RWPE1 (cell line): Measurements from ENCODE around the gene CFAP61.

Source experiments
- CTCF ChIA-PET: fragments of 350-600 bp; sonication (Branson Sonifier 250); formaldehyde crosslinking; extraction: SDS; loops from one replicate; lab custom pipeline; 2021; lab: Yijun Ruan, JAX
- POLR2A ChIA-PET: fragments of 400-600 bp; formaldehyde crosslinking; extraction: SDS; loops from one replicate; lab custom pipeline; 2020; ENCODE audit warnings: antibody characterized with exemption; ENCODE audit not compliant: low non-redundant PET; lab: Yijun Ruan, JAX
- DNase-seq: peaks from one replicate; pipeline ENCODE4 v3.0.0; 2012; ENCODE audit warnings: low spot score
- H3K27ac ChIP-seq: fragments of 450-650 bp; 2 replicates; pipeline ENCODE4 v1.5.1; 2017
- TF ChIP-seq, protein P1 (sequence below): fragments of 450-650 bp; conservative IDR thresholded peaks from 2 replicates; pipeline ENCODE4 v1.5.1; 2017; ENCODE audit warnings: low read depth, mild to moderate bottlenecking

The CFAP61 gene

DNA sequence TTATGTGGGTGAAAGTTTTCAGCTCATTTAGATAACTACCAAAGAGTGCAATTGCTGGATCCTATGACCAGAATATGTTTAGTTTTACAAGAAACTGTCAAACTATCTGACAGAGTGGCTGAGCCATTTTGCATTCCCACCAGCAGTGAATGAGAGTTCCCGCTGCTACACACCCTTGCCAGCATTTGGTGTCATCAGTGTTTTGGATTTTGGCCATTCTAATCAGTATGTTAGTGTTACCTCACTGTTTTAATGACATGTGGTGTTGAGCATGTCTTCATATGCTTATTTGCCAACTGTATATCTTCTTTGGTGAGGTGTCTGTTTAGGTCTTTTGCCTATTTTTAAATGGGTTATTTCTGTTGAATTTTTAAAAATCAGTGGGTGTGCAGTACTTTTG, 120.9 kb downstream of the CFAP61 start:
- POLR2A ChIA-PET = no interaction called here
- H3K27ac ChIP-seq = no peak overlapping the region
- CTCF ChIA-PET = no interaction called here
- TF ChIP-seq, protein P1, sequence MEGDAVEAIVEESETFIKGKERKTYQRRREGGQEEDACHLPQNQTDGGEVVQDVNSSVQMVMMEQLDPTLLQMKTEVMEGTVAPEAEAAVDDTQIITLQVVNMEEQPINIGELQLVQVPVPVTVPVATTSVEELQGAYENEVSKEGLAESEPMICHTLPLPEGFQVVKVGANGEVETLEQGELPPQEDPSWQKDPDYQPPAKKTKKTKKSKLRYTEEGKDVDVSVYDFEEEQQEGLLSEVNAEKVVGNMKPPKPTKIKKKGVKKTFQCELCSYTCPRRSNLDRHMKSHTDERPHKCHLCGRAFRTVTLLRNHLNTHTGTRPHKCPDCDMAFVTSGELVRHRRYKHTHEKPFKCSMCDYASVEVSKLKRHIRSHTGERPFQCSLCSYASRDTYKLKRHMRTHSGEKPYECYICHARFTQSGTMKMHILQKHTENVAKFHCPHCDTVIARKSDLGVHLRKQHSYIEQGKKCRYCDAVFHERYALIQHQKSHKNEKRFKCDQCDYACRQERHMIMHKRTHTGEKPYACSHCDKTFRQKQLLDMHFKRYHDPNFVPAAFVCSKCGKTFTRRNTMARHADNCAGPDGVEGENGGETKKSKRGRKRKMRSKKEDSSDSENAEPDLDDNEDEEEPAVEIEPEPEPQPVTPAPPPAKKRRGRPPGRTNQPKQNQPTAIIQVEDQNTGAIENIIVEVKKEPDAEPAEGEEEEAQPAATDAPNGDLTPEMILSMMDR = no peak
- no peak for DNase-seq

DNA sequence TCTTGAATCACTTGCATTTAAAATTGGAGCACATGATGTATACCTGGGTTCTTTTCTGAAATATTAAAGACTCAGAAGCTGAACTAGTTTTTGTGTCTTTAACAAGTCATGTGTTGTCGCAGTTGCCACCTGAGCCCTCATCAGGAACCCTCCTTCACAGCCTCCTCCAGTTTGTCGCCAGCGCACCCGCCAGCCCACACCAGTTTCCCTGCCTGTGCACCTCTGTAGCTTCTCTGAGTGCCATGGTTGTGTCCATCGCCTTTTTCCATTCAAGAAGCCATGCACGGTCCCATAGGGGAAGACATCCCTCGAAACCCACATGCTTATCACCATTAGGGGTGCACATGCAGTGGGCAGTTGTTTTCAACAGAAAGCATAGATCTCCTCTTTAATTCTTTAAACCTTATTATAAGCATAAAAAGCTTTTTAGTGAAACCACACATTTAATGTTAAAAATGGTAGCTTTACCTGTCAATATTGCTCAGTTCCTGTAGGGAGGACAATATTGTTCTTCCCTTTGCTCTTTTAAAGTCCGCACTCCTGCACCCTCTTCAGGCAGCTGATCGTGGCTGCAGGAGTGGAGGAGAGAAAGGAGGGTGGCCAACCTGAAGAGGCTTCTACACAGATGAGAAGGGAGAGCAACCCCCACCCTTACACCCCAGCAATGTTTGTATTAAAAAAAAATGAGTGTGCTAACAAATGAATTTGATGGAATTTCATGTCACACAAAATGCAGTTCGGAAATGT, 121.9 kb downstream of the CFAP61 start:
- POLR2A ChIA-PET = no interaction called here
- CTCF ChIA-PET = no interaction called here
- TF ChIP-seq, protein P1 = no peak
- no peak for DNase-seq
- no peak overlapping the region for H3K27ac ChIP-seq

GRCh38 chr20:20181322-20181721, 129.0 kb downstream of the CFAP61 start:
- DNase-seq = no peak
- CTCF ChIA-PET = no interaction called here
- POLR2A ChIA-PET = no interaction called here
- no peak overlapping the region for H3K27ac ChIP-seq
- TF ChIP-seq, protein P1 = no peak

DNA sequence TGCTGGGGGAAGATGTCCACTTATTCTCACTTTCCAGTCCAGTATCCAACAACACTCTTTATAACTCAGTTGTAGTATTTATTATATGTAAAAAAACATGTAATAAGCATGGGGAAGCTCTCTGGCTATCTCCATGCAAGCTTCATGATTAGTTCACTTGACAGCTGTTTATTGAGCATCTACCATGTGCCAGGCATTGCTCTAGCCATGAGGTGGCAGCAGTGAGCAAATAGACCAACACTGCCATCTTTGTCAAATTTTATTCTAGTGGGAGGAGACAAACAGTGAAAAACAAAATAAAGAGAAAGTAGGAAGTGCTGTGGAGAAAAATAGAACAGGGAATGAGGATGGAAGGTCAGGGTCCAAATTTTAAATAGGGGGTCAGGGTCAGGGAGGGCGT, 131.8 kb downstream of the CFAP61 start:
- no peak for DNase-seq
- TF ChIP-seq, protein P1 = peak; percentile 24; the same call in 1 of the 2 replicates
- CTCF ChIA-PET = interaction anchor here (0.7 to 1.9 kb wide), 3 partner anchors 8 to 53 kb away, joined by 3 to 6 read pairs (median 3); no protein-coding TSS in a partner anchor
- POLR2A ChIA-PET = no interaction called here
- H3K27ac ChIP-seq = no peak overlapping the region

GRCh38 chr20:20184706-20185105, 132.4 kb downstream of the CFAP61 start:
- TF ChIP-seq, protein P1 = no peak
- ChIA-PET CTCF (interaction anchor here (0.7 to 1.9 kb wide), 2 partner anchors 52 to 356 kb away, joined by 3 to 6 read pairs; no protein-coding TSS in a partner anchor), POLR2A (no interaction called here)
- no peak for DNase-seq
- no peak overlapping the region for H3K27ac ChIP-seq

DNA sequence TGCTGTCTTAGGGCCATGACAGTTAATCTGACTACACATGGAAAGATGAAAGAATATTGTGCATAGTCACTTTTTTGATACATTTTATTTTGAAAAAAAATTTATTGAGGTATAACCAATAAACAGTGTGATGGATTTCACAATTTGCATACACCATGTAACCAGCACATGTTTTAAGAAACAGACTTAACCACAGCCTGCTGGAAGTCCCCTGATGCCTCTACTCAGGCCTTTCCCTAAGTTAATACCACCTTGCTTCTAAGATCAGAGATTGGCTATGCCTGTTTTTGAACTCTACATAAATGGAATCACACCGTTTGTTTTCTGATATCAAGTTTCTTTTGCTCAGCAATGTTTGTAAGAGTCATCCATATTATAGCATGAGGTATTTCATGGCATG, 136.3 kb downstream of the CFAP61 start:
- no peak for DNase-seq
- ChIA-PET POLR2A (no interaction called here), CTCF (no interaction called here)
- TF ChIP-seq, protein P1 = no peak
- no peak overlapping the region for H3K27ac ChIP-seq
